Endodermal cell (in vitro differentiated cells): ENCODE data around the gene RNF4. TPM values are rescaled to one million over a fixed set of nuclear protein-coding genes. Genes with fewer than 3 reads are reported as not detected.

Experiments used
- DNase-seq: peaks from one replicate; pipeline ENCODE4 v3.0.0-alpha.2; 2017
- H3K27ac ChIP-seq: 2 replicates; pipeline ENCODE4 v1.5.1; 2013; ENCODE audit warnings: mild to moderate bottlenecking, low read depth, low read length, moderate library complexity
- H3K27me3 ChIP-seq: 2 replicates; pipeline ENCODE4 v1.6.1; 2013; ENCODE audit warnings: mild to moderate bottlenecking, low read length, moderate library complexity; ENCODE audit not compliant: insufficient read depth, control insufficient read depth, poor library complexity, severe bottlenecking
- H3K36me3 ChIP-seq: 2 replicates; pipeline ENCODE4 v1.7.0; 2013; ENCODE audit warnings: mild to moderate bottlenecking, low read length, moderate library complexity; ENCODE audit not compliant: control insufficient read depth, insufficient read depth
- H3K4me1 ChIP-seq: one replicate; pipeline ENCODE4 v1.7.0; 2013; ENCODE audit warnings: low read length; ENCODE audit not compliant: control insufficient read depth, insufficient read depth
- H3K4me3 ChIP-seq: 2 replicates; pipeline ENCODE4 v1.5.1; 2013; ENCODE audit warnings: mild to moderate bottlenecking, low read length, moderate library complexity
- H3K9ac ChIP-seq: 2 replicates; pipeline ENCODE4 v1.6.1; 2013; ENCODE audit warnings: mild to moderate bottlenecking, low read length, moderate library complexity; ENCODE audit not compliant: poor library complexity, severe bottlenecking; ENCODE audit errors: extremely low read depth
- H3K9me3 ChIP-seq: 2 replicates; pipeline ENCODE4 v1.6.1; 2013; ENCODE audit warnings: mild to moderate bottlenecking, low read length, moderate library complexity; ENCODE audit not compliant: control insufficient read depth
- H3K27ac Mint-ChIP-seq: 2 replicates; pipeline ENCODE4 v1.8.0; 2020; ENCODE audit warnings: mixed read lengths
- H3K27me3 Mint-ChIP-seq: 2 replicates; pipeline ENCODE4 v1.8.0; 2021; ENCODE audit warnings: mild to moderate bottlenecking, mixed read lengths; ENCODE audit not compliant: insufficient read depth
- H3K36me3 Mint-ChIP-seq: 2 replicates; pipeline ENCODE4 v1.8.0; 2020; ENCODE audit warnings: low read depth, mixed read lengths
- H3K4me1 Mint-ChIP-seq: 2 replicates; pipeline ENCODE4 v1.8.0; 2020; ENCODE audit warnings: mixed read lengths
- H3K4me3 Mint-ChIP-seq: 2 replicates; pipeline ENCODE4 v1.8.0; 2020; ENCODE audit warnings: mild to moderate bottlenecking, moderate library complexity, mixed read lengths
- H3K9me3 Mint-ChIP-seq: 2 replicates; pipeline ENCODE4 v1.8.0; 2020; ENCODE audit warnings: mild to moderate bottlenecking, mixed read lengths
- WGBS, 2 experiments: methylation state at CpG; one replicate each; pipeline versions ENCODE4 v1.1.5 to v1.1.7; 2013; ENCODE audit warnings: missing lambda C conversion rate in 2 of 2, mixed read lengths in 1 of 2; ENCODE audit not compliant: insufficient coverage in 1 of 2, insufficient read length in 1 of 2; 5-methylcytosine and 5-hydroxymethylcytosine counted together
- long read RNA-seq, 4 experiments: library from polyadenylated mRNA in 2 of 4; library from RNA in 1 of 4; library from capped mRNA in 1 of 4; stranded (forward) in 3 of 4; unstranded in 1 of 4; transcript quantifications; one replicate each; pipeline ENCODE4 v2.0.0, GENCODE V29; 2020 to 2021; ENCODE audit warnings: inconsistent platforms in 1 of 4
- polyA plus RNA-seq, 2 experiments: library from polyadenylated mRNA; stranded (reverse); fragments of 50-300 nt; gene quantifications; one replicate each; pipeline ENCODE4 v1.2.3, GENCODE V29; 2013
- total RNA-seq, 2 donors: library from RNA; stranded (reverse); fragmentation: NEBNext Ultra II Directional in 1 of 2; extraction: Animal tissue kit (Norgen Biotek cat#: 25700) in 1 of 2; gene quantifications; 2 replicates in 1 of 2; 3 replicates in 1 of 2; pipeline ENCODE4 v1.2.1, GENCODE V29; 2021
- TF ChIP-seq, protein P1 (sequence below): fragments of 200-600 bp; sonication (generic); conservative IDR thresholded peaks from 2 replicates; pipeline ENCODE4 v1.5.0; 2021; ENCODE audit warnings: antibody characterized with exemption, mild to moderate bottlenecking

The RNF4 gene, protein sequence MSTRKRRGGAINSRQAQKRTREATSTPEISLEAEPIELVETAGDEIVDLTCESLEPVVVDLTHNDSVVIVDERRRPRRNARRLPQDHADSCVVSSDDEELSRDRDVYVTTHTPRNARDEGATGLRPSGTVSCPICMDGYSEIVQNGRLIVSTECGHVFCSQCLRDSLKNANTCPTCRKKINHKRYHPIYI
- total RNA-seq = 10 to 100 TPM; 73.2 to 93.6 TPM
- polyA plus RNA-seq (2013, experiment 1 of 2) = 68.6 TPM
- polyA plus RNA-seq (2013, experiment 2 of 2) = 67.6 TPM
- long read RNA-seq, experiment 1, partial matches to known transcripts = 11 of 45 reads
- long read RNA-seq, experiment 1, other reads (novel, unspliced or antisense) = 33 of 45 reads
- long read RNA-seq, experiment 2, partial matches to known transcripts = 6 of 329 reads
- long read RNA-seq, experiment 2, other reads (novel, unspliced or antisense) = 323 of 329 reads
- long read RNA-seq, experiment 3, partial matches to known transcripts = 5 of 277 reads
- long read RNA-seq, experiment 3, other reads (novel, unspliced or antisense) = 272 of 277 reads
- long read RNA-seq, experiment 4, partial matches to known transcripts = 1 of 75 reads
- long read RNA-seq, experiment 4, other reads (novel, unspliced or antisense) = 73 of 75 reads

DNA sequence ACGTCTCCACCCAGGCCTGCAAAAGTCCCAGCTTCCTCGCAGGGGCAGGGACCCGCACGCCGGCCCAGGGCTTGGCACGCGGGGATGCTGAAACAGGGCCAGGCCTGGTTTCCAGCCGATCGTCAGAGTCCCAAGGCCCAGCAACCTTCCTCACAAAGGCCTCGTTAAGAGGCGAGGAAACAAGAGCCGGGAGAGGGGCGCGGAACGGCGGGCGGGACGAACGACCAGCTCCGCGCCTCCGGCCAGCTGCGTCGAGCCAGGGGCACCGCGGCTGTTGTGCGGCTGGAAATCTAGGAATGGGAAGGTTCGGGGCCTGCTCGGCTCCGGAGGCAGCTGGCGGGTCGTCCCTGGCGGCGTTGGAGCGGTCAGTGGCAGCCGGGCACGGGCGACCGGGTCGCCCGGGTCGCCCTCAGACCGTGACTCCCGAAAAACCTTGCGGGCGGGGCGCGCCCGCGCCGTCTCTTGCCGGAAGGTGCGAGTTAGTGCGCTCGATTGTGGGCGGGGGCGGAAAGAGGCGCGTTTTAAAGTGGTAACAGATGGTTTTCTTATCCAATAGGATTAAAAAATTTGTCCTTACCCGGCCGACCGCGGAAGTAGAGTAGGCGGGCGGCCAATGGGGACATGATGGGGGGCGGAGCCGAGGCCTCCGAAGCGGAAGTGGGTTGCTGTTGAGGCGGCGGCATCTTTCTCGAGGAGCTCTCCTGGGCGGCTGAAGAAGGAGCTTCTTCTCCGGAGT, at the start of gene RNF4:
RNF4 (plus strand) TSS at position 651 of the 736 bp plus-strand sequence. CDS start 21,388 bp downstream, outside the sequence.
- Histone ChIP-seq H3K27me3 (peaks cover 1% of the 10 kb centered on the region), H3K27ac (peak within 1 kb of the TSS; percentile 92), H3K9me3 (peaks cover 26% of the 10 kb centered on the region), H3K36me3 (peaks cover 30% of the 10 kb centered on the region), H3K9ac (peak within 1 kb of the TSS; percentile 84), H3K4me3 (peak within 1 kb of the TSS; percentile 86), H3K4me1 (no peaks in the 10 kb centered on the region)
- H3K27me3 Mint-ChIP-seq = peaks cover 3% of the 10 kb centered on the region
- H3K4me3 Mint-ChIP-seq = peak within 1 kb of the TSS; percentile 96
- TF ChIP-seq, protein P1, sequence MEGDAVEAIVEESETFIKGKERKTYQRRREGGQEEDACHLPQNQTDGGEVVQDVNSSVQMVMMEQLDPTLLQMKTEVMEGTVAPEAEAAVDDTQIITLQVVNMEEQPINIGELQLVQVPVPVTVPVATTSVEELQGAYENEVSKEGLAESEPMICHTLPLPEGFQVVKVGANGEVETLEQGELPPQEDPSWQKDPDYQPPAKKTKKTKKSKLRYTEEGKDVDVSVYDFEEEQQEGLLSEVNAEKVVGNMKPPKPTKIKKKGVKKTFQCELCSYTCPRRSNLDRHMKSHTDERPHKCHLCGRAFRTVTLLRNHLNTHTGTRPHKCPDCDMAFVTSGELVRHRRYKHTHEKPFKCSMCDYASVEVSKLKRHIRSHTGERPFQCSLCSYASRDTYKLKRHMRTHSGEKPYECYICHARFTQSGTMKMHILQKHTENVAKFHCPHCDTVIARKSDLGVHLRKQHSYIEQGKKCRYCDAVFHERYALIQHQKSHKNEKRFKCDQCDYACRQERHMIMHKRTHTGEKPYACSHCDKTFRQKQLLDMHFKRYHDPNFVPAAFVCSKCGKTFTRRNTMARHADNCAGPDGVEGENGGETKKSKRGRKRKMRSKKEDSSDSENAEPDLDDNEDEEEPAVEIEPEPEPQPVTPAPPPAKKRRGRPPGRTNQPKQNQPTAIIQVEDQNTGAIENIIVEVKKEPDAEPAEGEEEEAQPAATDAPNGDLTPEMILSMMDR = no peak
- peaks cover 2% of the 10 kb centered on the region for H3K9me3 Mint-ChIP-seq
- peak within 1 kb of the TSS; percentile 99 for H3K27ac Mint-ChIP-seq
- peaks cover 13% of the 10 kb centered on the region for H3K4me1 Mint-ChIP-seq
- 0% methylated on average over 8 to 74 of the region's 74 CpGs for WGBS, 2 experiments
- H3K36me3 Mint-ChIP-seq = peaks cover 39% of the 10 kb centered on the region
- DNase-seq = peak; percentile 97

DNA sequence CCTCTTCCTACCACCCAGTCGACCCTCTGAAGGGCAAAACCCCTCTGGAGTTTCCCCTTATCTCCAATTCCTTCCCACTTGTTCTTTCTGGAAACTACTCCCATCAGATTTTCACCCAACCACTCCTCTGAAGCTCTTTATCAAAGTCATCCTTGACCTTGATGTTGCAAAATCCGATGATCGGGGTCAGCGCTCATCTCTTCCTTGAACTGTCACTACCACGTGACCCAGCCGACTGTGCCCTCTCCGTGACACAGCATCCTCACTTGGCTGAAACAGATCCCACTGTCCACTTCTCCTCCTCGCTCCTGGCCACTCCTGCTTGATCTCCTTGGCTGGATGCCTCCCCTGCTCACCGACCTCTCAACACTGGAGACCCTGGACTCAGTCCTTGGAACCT, 49.1 kb upstream of the RNF4 start:
- peaks cover 10% of the 10 kb centered on the region for H3K4me1 Mint-ChIP-seq
- WGBS, 2 experiments = 73 to 82% methylated on average over 8 to 9 of the region's 9 CpGs
- no peak overlapping the region for H3K27ac Mint-ChIP-seq
- H3K4me1 ChIP-seq = peaks cover 5% of the 10 kb centered on the region
- H3K4me3 Mint-ChIP-seq = no peak overlapping the region
- peaks cover 73% of the 10 kb centered on the region for H3K27me3 ChIP-seq
- no peak for DNase-seq
- H3K9me3 Mint-ChIP-seq = no peaks in the 10 kb centered on the region
- H3K27me3 Mint-ChIP-seq = peaks cover 70% of the 10 kb centered on the region
- no peaks in the 10 kb centered on the region for H3K36me3 Mint-ChIP-seq
- H3K9ac ChIP-seq = no peak overlapping the region
- TF ChIP-seq, protein P1 = no peak
- H3K9me3 ChIP-seq = no peaks in the 10 kb centered on the region
- H3K27ac ChIP-seq = no peak overlapping the region
- no peak overlapping the region for H3K4me3 ChIP-seq
- no peaks in the 10 kb centered on the region for H3K36me3 ChIP-seq

DNA sequence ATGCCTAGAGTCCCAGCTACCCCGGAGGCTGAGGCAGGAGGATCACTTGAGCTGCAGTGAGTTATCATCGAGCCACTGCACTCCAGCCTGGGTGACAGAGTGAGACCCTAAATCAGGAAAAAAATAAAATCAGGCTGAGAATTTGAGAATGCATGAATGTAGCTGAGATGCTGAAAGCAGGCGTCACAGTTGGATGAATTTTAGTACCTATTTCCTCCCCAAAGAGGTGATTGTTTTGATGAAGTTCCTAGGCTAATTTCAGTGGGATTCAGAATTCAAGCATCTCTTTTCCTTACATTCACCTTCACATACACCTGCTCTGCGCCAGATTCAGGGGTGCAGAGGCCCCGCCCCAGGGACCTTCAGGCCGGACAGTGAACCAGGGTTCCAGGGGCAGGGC, 47.0 kb upstream of the RNF4 start:
- no peak overlapping the region for H3K9ac ChIP-seq
- peaks cover 52% of the 10 kb centered on the region for H3K27me3 ChIP-seq
- H3K4me3 ChIP-seq = no peak overlapping the region
- no peak for DNase-seq
- Mint-ChIP-seq H3K4me1 (peaks cover 4% of the 10 kb centered on the region), H3K4me3 (no peak overlapping the region), H3K27ac (no peak overlapping the region), H3K36me3 (no peaks in the 10 kb centered on the region), H3K27me3 (peaks cover 49% of the 10 kb centered on the region), H3K9me3 (no peaks in the 10 kb centered on the region)
- TF ChIP-seq, protein P1 = no peak
- H3K4me1 ChIP-seq = peaks cover 5% of the 10 kb centered on the region
- 85 to 86% methylated on average over 4 to 6 of the region's 6 CpGs for whole genome bisulfite sequencing, 2 experiments
- no peaks in the 10 kb centered on the region for H3K9me3 ChIP-seq
- H3K36me3 ChIP-seq = no peaks in the 10 kb centered on the region
- H3K27ac ChIP-seq = no peak overlapping the region
